ENCODE results near the gene KRT1. TPM values are rescaled to one million over a fixed set of nuclear protein-coding genes. Genes with fewer than 3 reads are reported as not detected.

Gene KRT1
- total RNA-seq, 2 experiments from 2014 or later: not detected

- H3K9me2 ChIP-seq (ENCODE audit: insufficient read depth, low read length): no peaks in the 10 kb centered on the region
- no peaks in the 10 kb centered on the region for H3K4me1 ChIP-seq (ENCODE audit: insufficient read depth, low read length, poor library complexity, severe bottlenecking)
- no peaks in the 10 kb centered on the region for H3K9me3 ChIP-seq (ENCODE audit: low read length)
- no peak overlapping the region for H3K27ac ChIP-seq (ENCODE audit: low read depth, low read length, poor library complexity, severe bottlenecking)
- H3K4me2 ChIP-seq (ENCODE audit: low read length): no peak overlapping the region
- ChIA-PET POLR2A (no interaction called here), CTCF (ENCODE audit: unreplicated experiment) (no interaction called here)
- no peaks in the 10 kb centered on the region for H3K36me3 ChIP-seq (ENCODE audit: insufficient read depth, low read length)
- H3K4me3 ChIP-seq (ENCODE audit: low read depth, low read length, poor library complexity, severe bottlenecking): no peak overlapping the region
- BruUV-seq (replicated peaks): no TSS peak
- no peaks in the 10 kb centered on the region for H4K20me1 ChIP-seq (ENCODE audit: insufficient read depth, low read length)
- no peaks in the 10 kb centered on the region for H3K79me2 ChIP-seq (ENCODE audit: insufficient read depth, low read depth, low read length)
- no peak for TF ChIP-seq EZH2phosphoT487 (IDR thresholded peaks at IDR 0.05; ENCODE audit: borderline replicate concordance, low read depth, low read length)
- TF ChIP-seq, protein P1, sequence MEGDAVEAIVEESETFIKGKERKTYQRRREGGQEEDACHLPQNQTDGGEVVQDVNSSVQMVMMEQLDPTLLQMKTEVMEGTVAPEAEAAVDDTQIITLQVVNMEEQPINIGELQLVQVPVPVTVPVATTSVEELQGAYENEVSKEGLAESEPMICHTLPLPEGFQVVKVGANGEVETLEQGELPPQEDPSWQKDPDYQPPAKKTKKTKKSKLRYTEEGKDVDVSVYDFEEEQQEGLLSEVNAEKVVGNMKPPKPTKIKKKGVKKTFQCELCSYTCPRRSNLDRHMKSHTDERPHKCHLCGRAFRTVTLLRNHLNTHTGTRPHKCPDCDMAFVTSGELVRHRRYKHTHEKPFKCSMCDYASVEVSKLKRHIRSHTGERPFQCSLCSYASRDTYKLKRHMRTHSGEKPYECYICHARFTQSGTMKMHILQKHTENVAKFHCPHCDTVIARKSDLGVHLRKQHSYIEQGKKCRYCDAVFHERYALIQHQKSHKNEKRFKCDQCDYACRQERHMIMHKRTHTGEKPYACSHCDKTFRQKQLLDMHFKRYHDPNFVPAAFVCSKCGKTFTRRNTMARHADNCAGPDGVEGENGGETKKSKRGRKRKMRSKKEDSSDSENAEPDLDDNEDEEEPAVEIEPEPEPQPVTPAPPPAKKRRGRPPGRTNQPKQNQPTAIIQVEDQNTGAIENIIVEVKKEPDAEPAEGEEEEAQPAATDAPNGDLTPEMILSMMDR (conservative IDR thresholded peaks at IDR 0.05; ENCODE audit: low read length): no peak
- intact Hi-C loops (cut with micrococcal nuclease; ENCODE audit: unreplicated experiment): no loop called here
- no peak overlapping the region for H2AFZ ChIP-seq (ENCODE audit: low read length)
- no peak for DNase-seq (ENCODE audit: low spot score)
Observed at GRCh38 chr12:52644078-52644415, 36.2 kb downstream of the KRT1 start.

- no peaks in the 10 kb centered on the region for H3K36me3 ChIP-seq (ENCODE audit: insufficient read depth, low read length)
- no peak overlapping the region for H2AFZ ChIP-seq (ENCODE audit: low read length)
- TF ChIP-seq, protein P1 (conservative IDR thresholded peaks at IDR 0.05; ENCODE audit: low read length): no peak
- TF ChIP-seq EZH2phosphoT487 (IDR thresholded peaks at IDR 0.05; ENCODE audit: borderline replicate concordance, low read depth, low read length): no peak
- H4K20me1 ChIP-seq (ENCODE audit: insufficient read depth, low read length): no peaks in the 10 kb centered on the region
- H3K9me3 ChIP-seq (ENCODE audit: low read length): no peaks in the 10 kb centered on the region
- CTCF ChIA-PET (ENCODE audit: unreplicated experiment): no interaction called here
- H3K79me2 ChIP-seq (ENCODE audit: insufficient read depth, low read depth, low read length): no peaks in the 10 kb centered on the region
- no peak overlapping the region for H3K4me2 ChIP-seq (ENCODE audit: low read length)
- DNase-seq (ENCODE audit: low spot score): no peak
- H3K9me2 ChIP-seq (ENCODE audit: insufficient read depth, low read length): no peaks in the 10 kb centered on the region
- H3K4me1 ChIP-seq (ENCODE audit: insufficient read depth, low read length, poor library complexity, severe bottlenecking): no peaks in the 10 kb centered on the region
- intact Hi-C loops (cut with micrococcal nuclease; ENCODE audit: unreplicated experiment): no loop called here
- H3K4me3 ChIP-seq (ENCODE audit: low read depth, low read length, poor library complexity, severe bottlenecking): no peak overlapping the region
- BruUV-seq (replicated peaks): no TSS peak
- POLR2A ChIA-PET: no interaction called here
- H3K27ac ChIP-seq (ENCODE audit: low read depth, low read length, poor library complexity, severe bottlenecking): no peak overlapping the region
Observed at GRCh38 chr12:52643233-52644077, 36.8 kb downstream of the KRT1 start.

DNA sequence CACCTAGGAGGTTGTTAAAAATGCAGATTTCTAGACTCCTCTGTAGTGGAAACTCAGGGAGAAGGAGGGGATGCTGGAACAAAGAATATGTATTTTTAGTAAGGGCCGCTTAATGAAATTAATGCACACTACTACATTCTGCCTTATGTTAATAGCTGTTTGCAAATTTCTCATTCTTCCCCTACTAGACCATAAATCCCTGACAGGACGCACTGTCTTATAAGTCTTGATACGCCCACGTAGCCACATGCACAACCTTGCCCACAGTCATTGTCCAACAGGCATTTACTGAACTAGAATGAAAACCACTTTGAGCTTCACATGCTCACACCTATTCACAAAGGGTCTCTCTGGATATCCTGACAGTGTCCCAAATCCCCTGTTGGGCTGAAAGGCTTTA, 38.7 kb downstream of the KRT1 start:
- ChIA-PET POLR2A (interaction anchor here (0.7 kb wide), 1 partner anchor 183 kb away, joined by 3 read pairs; no protein-coding TSS in a partner anchor), CTCF (ENCODE audit: unreplicated experiment) (no interaction called here)
- Histone ChIP-seq H3K9me2 (ENCODE audit: insufficient read depth, low read length) (no peaks in the 10 kb centered on the region), H2AFZ (ENCODE audit: low read length) (no peak overlapping the region), H3K79me2 (ENCODE audit: insufficient read depth, low read depth, low read length) (no peaks in the 10 kb centered on the region), H3K9me3 (ENCODE audit: low read length) (no peaks in the 10 kb centered on the region), H3K4me2 (ENCODE audit: low read length) (no peak overlapping the region), H3K4me1 (ENCODE audit: insufficient read depth, low read length, poor library complexity, severe bottlenecking) (no peaks in the 10 kb centered on the region), H4K20me1 (ENCODE audit: insufficient read depth, low read length) (no peaks in the 10 kb centered on the region), H3K36me3 (ENCODE audit: insufficient read depth, low read length) (no peaks in the 10 kb centered on the region), H3K4me3 (ENCODE audit: low read depth, low read length, poor library complexity, severe bottlenecking) (no peak overlapping the region), H3K27ac (ENCODE audit: low read depth, low read length, poor library complexity, severe bottlenecking) (no peak overlapping the region)
- no peak for DNase-seq (ENCODE audit: low spot score)
- TF ChIP-seq, protein P1 (conservative IDR thresholded peaks at IDR 0.05; ENCODE audit: low read length): no peak
- no peak for TF ChIP-seq EZH2phosphoT487 (IDR thresholded peaks at IDR 0.05; ENCODE audit: borderline replicate concordance, low read depth, low read length)
- intact Hi-C loops (cut with micrococcal nuclease; ENCODE audit: unreplicated experiment): no loop called here
- no TSS peak for BruUV-seq (replicated peaks)

Data from OCI-LY7 (cell line).